ENCODE results near the gene SELENBP1.
"Not testable (repeated sequence)": the region's sequence is repeated elsewhere in the genome, so short reads cannot be mapped to it uniquely, and the experiment has no call there.

DNA sequence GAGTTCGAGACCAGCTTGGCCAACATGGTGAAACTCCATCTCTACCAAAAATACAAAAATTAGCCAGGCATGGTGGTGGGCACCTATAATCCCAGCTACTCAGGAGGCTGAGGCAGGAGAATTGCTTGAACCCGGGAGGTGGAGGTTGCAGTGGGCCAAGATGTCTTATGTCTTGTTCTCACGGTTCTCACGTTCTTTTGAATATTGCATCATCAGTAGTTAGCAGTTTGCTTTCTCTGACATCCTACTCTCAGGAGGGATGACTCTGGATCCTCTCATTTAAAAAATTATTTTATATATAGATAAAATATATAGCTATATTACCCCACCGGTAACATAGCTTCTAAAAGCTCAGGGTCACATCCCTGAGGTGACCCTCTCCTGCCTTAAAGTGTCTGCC lies 23.8 kb upstream of the SELENBP1 start:
- TF ChIP-seq, protein P1, sequence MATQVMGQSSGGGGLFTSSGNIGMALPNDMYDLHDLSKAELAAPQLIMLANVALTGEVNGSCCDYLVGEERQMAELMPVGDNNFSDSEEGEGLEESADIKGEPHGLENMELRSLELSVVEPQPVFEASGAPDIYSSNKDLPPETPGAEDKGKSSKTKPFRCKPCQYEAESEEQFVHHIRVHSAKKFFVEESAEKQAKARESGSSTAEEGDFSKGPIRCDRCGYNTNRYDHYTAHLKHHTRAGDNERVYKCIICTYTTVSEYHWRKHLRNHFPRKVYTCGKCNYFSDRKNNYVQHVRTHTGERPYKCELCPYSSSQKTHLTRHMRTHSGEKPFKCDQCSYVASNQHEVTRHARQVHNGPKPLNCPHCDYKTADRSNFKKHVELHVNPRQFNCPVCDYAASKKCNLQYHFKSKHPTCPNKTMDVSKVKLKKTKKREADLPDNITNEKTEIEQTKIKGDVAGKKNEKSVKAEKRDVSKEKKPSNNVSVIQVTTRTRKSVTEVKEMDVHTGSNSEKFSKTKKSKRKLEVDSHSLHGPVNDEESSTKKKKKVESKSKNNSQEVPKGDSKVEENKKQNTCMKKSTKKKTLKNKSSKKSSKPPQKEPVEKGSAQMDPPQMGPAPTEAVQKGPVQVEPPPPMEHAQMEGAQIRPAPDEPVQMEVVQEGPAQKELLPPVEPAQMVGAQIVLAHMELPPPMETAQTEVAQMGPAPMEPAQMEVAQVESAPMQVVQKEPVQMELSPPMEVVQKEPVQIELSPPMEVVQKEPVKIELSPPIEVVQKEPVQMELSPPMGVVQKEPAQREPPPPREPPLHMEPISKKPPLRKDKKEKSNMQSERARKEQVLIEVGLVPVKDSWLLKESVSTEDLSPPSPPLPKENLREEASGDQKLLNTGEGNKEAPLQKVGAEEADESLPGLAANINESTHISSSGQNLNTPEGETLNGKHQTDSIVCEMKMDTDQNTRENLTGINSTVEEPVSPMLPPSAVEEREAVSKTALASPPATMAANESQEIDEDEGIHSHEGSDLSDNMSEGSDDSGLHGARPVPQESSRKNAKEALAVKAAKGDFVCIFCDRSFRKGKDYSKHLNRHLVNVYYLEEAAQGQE (IDR thresholded peaks at IDR 0.05; ENCODE audit: borderline replicate concordance in 1 of 2, low read depth in 1 of 2, low read length in 2 of 2): not testable (repeated sequence)
- not testable (repeated sequence) for TF ChIP-seq NCOA2 (CRISPR knock-in tag; IDR thresholded peaks at IDR 0.05); XRCC5 (optimal IDR thresholded peaks at IDR 0.05; ENCODE audit: low read length); HMG20B (CRISPR knock-in tag; conservative IDR thresholded peaks at IDR 0.05); POLR2A (IDR thresholded peaks at IDR 0.05; ENCODE audit: insufficient read depth in 1 of 2, low read depth in 2 of 2, low read length in 2 of 2)
- TF ChIP-seq, protein P2, sequence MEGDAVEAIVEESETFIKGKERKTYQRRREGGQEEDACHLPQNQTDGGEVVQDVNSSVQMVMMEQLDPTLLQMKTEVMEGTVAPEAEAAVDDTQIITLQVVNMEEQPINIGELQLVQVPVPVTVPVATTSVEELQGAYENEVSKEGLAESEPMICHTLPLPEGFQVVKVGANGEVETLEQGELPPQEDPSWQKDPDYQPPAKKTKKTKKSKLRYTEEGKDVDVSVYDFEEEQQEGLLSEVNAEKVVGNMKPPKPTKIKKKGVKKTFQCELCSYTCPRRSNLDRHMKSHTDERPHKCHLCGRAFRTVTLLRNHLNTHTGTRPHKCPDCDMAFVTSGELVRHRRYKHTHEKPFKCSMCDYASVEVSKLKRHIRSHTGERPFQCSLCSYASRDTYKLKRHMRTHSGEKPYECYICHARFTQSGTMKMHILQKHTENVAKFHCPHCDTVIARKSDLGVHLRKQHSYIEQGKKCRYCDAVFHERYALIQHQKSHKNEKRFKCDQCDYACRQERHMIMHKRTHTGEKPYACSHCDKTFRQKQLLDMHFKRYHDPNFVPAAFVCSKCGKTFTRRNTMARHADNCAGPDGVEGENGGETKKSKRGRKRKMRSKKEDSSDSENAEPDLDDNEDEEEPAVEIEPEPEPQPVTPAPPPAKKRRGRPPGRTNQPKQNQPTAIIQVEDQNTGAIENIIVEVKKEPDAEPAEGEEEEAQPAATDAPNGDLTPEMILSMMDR (CRISPR knock-in tag; IDR thresholded peaks at IDR 0.05): not testable (repeated sequence)
- TF ChIP-seq, protein P3, sequence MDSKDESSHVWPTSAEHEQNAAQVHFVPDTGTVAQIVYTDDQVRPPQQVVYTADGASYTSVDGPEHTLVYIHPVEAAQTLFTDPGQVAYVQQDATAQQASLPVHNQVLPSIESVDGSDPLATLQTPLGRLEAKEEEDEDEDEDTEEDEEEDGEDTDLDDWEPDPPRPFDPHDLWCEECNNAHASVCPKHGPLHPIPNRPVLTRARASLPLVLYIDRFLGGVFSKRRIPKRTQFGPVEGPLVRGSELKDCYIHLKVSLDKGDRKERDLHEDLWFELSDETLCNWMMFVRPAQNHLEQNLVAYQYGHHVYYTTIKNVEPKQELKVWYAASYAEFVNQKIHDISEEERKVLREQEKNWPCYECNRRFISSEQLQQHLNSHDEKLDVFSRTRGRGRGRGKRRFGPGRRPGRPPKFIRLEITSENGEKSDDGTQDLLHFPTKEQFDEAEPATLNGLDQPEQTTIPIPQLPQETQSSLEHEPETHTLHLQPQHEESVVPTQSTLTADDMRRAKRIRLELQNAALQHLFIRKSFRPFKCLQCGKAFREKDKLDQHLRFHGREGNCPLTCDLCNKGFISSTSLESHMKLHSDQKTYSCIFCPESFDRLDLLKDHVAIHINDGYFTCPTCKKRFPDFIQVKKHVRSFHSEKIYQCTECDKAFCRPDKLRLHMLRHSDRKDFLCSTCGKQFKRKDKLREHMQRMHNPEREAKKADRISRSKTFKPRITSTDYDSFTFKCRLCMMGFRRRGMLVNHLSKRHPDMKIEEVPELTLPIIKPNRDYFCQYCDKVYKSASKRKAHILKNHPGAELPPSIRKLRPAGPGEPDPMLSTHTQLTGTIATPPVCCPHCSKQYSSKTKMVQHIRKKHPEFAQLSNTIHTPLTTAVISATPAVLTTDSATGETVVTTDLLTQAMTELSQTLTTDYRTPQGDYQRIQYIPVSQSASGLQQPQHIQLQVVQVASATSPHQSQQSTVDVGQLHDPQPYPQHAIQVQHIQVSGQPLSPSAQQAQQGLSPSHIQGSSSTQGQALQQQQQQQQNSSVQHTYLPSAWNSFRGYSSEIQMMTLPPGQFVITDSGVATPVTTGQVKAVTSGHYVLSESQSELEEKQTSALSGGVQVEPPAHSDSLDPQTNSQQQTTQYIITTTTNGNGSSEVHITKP (CRISPR knock-in tag; IDR thresholded peaks at IDR 0.05; ENCODE audit: low read depth): not testable (repeated sequence)
